HT1080 (cell line): ENCODE results near the gene TSPO. TPM values are rescaled to one million over a fixed set of nuclear protein-coding genes. Genes with fewer than 3 reads are reported as not detected.

ENCODE experiments used
- DNase-seq: peaks from one replicate; pipeline ENCODE4 v3.0.0-alpha.2; 2015; ENCODE audit warnings: low read depth
- total RNA-seq: library from RNA; depleted of rRNA; stranded (reverse); fragments of >200 nt; shearing (Covaris generic); gene quantifications from 2 replicates; pipeline ENCODE4 v1.2.3, GENCODE V29; 2014

Gene TSPO
- total RNA-seq, 1 experiment from 2014 or later: 304 TPM

DNA sequence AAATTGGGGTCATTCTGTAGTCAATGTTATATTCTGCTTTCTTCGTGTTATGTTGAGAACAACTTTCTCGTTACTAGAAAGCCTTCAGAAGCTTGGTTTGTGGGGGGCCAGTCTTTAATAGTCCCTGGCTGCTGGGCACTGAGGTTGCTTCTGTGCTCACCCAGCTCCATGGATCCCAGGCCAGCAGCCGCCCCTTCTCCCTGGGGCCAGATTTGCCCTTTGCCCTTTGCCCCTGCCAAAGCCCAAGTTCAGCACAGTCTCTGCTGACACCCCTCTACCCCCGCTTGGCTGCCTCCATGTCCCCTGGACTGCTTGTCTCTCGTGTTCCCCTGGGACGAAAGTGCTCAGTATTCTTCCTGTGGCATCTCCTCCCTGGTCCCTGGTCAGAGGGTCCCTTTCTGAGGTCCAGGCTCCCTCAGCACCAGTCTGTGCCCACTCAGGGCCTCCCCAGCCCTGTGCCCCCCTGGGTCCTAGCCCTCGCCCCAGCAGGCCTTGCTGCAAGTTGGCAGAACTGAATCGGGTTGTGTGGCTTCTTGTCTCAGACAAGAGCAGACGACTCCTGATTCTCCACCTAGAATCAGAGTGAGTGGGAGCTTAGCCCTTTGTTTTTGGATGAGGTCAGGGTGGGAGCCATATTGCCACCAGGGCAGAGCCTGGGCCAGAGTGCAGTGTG, 6.7 kb downstream of the TSPO start:
- no peak for DNase-seq

DNA sequence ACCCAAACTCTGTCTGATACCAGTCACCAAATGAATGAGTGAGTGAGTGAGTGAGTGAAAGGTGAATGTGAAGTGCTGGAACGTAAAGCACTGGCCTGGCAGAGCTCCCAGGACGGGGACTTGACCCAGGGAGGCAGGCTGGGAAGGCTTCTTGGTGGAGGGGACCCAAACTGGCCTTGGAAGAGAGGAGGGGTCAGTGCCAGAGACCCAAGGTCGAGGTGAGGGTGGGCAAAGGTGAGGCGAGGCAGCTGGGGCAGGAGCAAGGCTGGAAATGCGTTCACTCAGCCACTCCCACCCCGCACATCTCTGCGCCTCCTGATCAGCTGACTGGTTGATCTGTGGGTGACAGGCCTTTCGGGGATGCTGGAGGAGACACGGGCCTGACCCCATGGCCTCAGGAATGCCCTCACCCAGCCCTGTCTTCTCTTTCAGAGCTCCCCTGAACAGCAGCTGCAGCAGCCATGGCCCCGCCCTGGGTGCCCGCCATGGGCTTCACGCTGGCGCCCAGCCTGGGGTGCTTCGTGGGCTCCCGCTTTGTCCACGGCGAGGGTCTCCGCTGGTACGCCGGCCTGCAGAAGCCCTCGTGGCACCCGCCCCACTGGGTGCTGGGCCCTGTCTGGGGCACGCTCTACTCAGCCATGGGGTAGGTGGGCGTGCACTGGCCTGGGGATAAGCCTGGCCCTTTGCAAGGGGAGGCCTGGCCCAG, 7.6 kb downstream of the TSPO start:
- DNase-seq: no peak

DNA sequence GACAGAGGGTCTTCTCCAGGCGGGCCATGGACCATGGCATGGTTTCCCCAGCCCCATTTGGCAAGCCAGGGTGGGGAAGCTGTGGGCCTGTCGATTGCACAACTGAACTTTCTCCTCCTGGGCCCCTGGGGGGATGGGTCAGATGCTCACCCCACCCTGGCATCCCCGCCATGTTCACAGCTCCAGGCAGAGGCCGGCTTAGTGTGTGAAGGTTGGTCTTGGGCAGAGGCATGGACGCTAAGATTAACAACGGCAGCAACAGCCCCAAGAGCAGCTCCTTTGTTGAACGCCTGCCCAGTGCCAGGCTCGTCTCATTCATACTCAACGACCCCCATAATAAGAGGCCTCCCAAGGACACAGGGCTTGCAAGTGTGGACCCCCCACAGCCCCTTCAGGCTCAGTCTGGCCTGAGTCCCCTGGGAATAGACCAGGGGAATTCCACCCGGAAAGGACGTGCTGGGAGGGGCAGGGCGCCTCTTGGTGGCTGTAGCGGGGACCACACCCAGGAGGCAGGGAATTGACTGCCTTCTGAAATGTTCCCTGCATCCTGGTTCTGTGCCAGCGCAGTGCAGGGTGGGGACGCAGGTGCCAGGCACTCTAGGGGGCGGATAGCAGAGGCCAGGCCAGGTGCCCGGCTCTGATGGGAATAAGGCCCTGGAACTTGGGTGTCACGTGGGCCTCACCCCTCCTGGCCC, 8.3 kb downstream of the TSPO start:
- no peak for DNase-seq

DNA sequence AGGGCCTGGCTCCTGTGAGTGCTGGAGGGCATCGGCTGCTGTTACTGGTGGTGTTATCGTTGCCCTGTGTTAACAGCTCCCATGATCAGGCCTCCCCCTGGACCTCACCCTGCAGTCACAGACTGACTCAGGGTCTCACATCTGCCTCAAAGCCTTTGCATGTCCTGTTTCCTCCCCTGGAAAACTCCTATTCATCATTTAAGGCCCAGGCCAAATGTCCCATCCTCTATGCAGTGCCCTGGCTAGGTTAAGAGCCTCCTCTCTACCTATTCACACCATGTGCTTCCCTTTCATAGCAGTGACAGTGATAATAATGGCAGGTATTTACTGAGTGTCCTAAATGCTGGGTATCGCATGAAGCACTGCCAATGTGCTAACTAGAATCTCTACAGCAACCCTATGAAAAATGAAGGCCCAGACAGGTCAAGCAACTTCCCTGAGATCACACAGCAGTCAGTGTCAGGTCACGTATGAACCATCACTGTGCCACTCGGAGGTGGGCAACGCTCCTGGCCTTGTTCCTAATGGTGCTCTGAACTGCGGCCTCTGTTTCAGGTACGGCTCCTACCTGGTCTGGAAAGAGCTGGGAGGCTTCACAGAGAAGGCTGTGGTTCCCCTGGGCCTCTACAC, 9.3 kb downstream of the TSPO start:
- no peak for DNase-seq

DNA sequence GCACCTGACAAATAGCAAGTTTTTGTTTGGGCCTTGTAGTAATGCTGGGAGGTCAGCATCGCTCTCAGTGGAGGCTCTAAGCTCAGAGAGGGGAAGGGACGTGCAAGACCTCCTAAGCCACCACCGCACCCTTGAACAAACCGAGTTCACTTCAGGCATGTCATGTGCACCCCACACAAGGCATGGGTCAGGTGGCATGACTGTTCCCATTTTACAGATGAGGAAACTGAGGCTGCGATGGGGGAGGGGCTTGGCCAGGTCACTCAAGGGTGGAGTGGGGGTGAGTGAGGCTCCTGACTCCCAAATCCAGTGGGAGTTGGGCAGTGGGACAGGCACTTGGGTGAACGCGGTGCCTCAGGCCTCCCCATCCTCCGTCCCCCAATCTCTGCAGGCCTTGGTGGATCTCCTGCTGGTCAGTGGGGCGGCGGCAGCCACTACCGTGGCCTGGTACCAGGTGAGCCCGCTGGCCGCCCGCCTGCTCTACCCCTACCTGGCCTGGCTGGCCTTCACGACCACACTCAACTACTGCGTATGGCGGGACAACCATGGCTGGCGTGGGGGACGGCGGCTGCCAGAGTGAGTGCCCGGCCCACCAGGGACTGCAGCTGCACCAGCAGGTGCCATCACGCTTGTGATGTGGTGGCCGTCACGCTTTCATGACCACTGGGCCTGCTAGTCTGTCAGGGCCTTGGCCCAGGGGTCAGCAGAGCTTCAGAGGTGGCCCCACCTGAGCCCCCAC, 11.2 kb downstream of the TSPO start:
- no peak for DNase-seq

DNA sequence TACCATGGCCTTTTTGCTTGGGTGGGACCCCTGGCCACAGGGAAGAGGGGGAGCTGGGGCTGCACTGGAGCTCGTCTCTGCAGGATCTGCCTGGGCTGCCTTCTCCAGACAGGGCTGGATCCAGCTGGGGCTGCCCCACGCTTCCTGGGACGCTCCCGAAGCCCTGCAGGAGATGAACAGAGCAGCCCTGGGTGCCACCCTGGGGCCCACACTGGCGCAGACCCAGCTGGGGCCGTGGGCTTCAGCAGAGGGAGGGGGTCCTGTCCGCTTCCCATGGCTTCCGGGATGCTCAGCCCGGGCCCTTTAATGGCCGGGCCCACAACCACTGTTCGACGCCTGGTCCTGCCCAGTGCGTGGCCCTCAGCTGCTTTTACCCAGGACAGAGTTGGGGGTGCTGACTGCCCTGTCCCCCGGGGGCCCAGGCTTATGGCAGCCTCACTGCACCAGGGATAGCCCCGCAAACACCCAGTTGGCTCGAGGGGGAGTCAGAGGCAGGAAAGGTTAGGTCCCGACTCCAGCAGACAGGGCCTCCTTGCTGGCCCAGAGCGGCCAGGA, 12.0 kb downstream of the TSPO start:
- no peak for DNase-seq

DNA sequence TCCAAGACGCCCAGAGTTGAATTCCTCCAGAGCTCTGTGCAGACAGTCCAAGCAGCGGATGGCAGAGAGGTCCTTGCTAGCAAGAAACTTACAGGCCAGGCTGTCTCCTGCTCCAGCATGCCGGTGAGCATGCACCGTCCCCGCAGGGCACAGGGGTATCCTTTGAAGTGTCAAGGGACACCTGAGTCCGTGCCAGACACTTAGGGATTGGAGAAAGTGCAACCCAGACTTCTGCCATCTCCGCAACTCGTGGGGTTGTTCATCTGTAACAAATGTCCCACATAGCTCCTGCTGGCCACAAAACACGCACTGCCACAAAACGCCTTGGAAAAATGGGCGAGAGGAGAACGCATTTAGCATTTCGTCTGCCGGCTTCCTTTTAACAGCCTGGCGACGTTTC, 13.3 kb downstream of the TSPO start:
- no peak for DNase-seq

DNA sequence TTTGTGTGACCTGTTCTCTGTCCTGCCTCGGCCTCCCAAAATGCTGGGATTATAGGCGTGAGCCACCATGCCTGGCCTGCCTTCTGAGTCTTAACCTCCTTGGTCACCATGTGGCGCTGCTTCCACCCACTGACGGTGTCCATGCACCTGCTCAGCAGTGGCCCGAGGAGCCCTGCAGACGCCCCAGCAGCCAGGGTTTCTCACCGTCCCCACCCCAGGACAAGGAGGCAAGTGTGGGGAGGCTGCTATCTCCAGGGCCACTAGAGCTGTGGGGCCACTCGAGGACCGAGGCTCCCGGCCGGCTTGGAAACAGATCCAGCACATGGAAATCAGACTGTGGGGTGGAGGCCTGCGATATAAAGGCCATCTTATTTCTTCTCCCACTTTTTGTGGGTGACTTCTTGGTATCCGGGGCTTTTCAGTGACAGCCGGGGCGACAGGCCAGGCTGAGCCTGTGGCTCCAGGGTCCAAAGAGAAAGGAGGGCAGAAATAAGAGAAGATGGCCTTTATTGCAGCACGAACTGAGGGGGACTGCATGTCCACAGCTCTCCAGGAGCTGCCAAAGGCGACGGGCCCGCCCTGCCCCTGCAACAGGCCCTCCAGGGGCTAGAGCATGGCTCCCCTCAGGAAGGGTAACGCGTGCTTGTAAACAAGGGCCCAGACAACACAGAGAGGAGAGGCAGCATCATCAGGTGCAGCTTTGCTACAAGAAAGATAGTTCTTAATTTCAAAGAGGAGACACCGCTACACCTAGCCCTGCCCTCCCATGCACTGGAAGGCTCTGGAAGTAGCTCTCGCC, 15.0 kb downstream of the TSPO start:
- DNase-seq: no peak

DNA sequence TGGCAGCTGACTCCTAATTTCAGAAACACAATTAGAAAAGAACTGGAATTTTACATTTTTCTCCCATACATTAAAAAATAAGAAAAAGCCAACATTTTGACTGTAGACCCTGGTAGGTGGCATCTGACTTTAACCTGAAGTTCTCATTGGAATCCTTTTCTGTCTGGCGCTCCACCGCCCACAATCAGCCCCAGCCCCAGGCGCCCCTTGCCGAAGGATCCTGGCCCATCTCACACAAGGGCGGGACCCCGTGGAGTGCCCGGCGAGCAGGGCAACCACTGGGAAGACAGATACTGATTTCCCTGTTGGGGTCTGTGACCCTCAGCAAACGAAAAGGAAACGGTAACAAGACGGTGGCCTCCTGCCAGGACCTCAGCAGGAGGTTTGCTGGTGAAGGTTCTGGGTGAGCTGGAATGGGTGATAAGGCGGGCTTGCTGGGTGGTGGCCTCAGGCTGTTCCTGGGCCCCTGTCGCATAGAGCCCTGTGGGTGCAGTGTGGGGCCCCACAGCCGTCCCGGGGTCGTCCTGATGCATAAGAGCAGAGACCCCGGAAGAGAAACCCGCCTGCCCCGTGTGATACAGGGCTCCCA, 15.7 kb downstream of the TSPO start:
- DNase-seq: no peak

DNA sequence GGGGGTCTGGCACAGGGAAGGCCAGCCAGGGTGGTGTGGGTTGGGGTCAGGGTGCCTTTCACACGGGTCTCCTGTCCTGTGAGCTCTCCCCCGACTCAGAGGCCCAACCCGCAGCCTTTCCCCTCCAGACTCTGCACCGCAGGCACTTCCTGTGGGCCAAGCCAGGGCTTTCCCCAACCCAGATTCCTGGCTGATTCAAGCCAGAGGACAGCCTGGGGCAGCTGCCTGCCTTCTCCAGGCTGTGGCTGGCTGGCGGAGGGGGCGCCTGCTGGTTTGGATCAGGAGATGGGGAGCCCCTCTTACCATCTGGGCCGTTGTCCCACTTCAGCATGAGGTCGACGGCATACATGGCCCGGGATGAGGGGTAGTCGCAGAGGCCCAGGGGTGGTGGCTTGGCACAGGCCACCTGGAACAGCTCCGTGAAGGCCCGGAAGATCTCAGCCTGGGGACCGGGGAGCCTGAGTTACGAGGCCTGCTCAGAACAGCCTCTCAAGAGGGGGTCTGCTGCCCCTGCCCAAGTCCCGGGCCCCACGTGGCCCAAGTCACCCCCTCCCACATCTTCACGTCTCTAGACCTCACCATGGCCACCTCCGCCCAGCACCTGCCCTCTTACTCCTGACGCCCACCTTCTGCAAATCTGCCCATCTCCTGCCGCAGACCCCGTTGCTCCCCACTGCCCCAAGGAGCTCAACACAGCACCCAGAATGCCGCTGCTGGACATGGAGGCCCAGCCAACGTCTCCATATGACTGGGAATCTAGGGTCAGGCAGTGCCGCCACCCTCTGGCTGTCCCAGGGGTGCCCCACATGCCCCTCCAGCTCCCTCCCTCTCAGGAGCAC, 17.3 kb downstream of the TSPO start:
- no peak for DNase-seq

DNA sequence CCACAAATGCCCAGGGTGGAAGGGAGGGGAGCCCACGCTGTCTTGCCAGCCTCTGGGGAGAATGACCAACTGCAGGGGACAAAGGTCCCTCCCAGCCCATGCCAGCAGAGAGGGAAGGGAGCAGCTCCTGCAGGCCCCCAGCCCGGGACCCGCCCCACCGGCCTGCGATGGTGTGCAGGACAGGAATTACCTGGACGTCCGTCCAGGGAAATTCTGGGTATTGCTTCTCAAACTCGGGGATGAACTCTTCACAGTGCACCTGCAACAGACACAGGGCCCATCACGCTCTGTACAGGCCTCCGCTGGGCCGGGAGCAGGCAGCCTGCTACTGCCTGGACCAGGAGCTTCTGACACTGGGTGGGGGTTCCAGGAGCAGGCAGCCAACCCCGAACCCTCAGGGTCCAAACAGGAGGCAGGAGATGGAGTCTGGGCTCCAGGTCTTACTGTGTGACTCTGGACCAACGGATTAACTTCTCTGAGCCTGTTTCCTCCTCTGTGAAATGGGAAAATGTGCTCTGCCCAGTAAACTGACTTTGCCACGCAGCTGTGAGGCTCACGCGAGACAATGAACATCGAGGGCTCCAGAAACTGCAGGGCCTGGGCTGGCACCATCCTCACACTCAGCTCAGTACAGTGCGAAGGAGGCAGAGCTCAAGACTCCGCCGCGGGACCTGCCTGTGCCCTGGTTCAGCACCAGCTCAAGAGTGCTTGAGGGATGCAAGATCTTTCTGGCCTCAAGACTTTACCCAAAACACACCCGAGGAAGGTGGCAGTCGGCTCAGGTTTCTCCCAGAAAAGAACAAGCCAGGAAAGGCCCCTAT, 18.2 kb downstream of the TSPO start:
- no peak for DNase-seq

DNA sequence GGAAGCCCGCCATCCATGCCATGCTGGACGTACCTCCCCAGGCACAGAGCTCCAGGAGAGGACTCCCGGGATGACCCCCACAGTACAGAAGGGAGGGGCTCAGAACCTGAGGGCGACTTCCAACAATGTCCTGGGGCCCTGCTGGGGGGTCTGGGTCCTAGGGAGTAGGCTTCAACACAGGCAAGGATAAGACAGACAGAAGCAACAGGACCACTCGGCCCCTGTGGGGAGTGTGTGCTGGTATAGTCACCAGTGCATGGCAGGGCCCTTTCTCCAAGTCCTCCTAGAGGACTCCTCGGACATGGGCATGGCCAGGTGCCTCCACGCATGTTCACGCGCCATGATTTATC, 18.7 kb downstream of the TSPO start:
- no peak for DNase-seq

DNA sequence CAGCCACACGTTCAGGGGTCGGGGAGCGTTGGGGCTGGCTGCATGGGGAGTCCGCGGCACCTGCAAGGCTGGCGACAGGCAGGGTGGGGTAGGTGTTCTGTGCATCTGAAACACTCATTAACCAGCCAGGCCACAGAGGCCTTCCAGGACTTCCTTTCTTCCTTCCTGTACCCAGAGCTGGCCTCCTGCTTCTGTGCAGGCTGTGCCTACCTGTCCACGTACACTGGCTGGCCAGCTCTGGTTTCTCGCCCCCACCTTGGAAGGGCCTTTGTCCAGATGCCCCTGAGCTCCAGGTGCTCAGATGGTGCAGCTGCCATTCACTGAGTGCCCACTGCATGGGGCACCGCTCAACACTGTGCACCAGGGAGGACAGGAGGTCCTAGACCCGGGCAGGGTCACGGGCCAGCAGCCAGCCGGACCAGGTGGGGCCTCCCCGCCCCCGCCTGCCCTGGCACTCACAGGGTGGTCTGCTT, 19.7 kb downstream of the TSPO start:
- no peak for DNase-seq

DNA sequence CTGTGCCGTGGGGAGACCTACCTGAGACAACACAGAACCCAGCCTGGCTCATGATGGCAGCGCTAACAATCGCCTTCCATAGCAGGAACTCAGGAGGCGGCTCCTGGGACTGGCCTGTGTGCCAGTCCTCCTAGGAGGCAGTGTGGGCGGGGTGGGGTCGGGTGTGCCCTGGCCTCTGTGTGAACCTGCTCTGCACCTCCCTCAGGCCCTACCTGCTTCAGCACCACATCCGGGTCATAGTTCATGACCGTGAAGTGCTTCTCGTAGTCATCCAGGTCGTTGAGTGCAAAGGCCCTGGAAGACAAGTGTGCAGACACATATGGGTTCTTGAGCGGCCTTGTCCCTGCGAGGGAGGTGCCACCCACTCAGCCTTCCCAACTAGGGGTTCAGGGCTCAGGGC, 20.2 kb downstream of the TSPO start:
- DNase-seq: no peak

DNA sequence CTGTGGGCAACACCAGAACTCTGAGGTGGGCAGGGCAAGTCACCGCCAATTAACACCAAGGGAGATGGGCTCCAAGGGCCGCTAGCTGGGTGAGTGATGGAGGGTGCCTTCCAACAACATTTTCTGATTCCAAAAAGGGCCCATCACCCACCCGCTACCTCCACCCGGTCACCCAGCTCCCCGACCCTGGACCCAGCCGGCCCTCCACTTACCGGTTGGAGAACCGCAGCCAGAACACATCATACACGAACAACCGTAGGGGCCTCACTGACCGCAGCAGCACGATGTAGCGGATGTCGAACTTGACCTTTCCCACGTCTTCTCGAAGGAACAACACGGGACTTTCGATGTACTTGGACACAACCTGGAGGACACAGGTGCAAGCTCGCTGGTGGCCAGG, 20.8 kb downstream of the TSPO start:
- no peak for DNase-seq

DNA sequence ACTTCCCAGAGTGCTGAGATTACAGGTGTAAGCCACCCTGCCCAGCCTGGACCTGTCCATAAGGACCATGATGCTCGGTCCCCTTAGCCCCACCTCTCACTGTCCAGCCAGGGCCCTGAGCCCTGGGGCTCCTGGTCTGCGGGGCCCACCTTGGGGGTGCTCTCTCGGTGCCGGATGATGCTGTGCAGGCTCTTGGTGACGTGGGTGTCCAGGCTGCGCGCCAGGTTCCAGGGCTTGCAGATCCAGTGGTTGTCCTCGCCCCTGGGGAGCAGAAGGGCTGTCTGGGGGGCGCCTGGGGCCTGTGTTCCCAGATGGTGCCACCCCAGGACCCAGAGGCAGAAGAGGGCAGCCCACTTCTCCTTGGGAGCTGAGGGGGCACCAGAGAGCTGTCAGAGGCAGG, 22.2 kb downstream of the TSPO start:
- DNase-seq: no peak

DNA sequence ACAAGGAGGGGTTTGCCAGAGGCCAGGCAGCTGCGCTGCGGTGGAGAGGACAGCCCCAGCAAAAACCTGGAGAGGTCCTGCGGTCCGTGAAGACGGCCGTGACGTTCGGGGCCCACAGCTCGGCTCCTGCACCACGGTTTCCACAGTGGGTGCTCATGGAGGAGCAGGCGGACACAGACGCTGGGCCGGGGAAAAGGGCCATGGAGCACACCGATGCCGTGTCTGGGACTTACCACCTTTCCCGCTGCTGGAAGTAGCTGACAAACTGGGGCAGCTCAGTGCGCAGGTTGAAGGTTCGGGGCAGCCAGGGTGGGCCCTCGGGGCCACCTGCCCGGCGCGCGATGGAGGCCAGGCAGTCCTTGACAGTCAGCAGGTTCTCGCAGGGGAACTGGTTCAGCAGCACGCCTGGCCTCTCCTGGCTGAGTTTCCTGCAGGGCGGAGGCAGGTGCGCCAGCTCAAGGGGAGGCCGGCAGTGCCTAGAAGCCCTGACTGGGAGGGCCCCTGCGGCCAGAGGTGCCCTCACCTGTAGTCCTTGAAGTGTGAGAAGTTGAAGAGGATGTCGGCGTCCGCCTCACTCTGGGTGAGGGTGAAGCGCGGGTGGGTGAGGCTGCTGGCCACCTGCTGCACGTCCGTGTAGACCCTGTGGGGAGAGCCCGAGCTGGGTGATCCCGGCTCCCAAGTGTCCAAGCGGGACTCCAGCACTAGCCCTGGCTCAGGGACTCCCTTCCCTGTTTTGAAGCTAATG, 22.8 kb downstream of the TSPO start:
- no peak for DNase-seq
